H1 (cell line): ENCODE data around the gene NFIX.

Source experiments
- ASH2L ChIP-seq: fragments of 200-600, 300-600 bp; sonication (generic); IDR thresholded peaks from one replicate; pipeline ENCODE4 v1.7.1; 2017; ENCODE audit warnings: low read length
- CTCF ChIP-seq, 3 experiments: IDR thresholded peaks; 1 replicate in 2 of 3; 2 replicates in 1 of 3; pipeline versions ENCODE4 v1.5.1 to v1.6.1; 2011; ENCODE audit warnings: low read length in 3 of 3, mild to moderate bottlenecking in 3 of 3, inconsistent platforms in 2 of 3, low read depth in 1 of 3, moderate library complexity in 1 of 3; ENCODE audit not compliant: insufficient read depth in 1 of 3; ENCODE audit errors: control extremely low read depth in 1 of 3
- EP300 ChIP-seq, 2 experiments: IDR thresholded peaks; 1 replicate in 1 of 2; 2 replicates in 1 of 2; pipeline ENCODE4 v1.6.1; 2011 to 2012; ENCODE audit warnings: low read depth in 2 of 2, low read length in 2 of 2, mild to moderate bottlenecking in 2 of 2, borderline replicate concordance in 1 of 2, inconsistent platforms in 1 of 2, moderate library complexity in 1 of 2
- EZH2 ChIP-seq: fragments of 200-600 bp; sonication (generic); IDR thresholded peaks from 2 replicates; pipeline ENCODE4 v1.7.1; 2012; ENCODE audit warnings: low read depth, mild to moderate bottlenecking, moderate library complexity, low read length, inconsistent platforms; ENCODE audit not compliant: severe bottlenecking
- HDAC6 ChIP-seq: IDR thresholded peaks from one replicate; pipeline ENCODE4 v1.7.1; 2012; ENCODE audit warnings: low read depth, mild to moderate bottlenecking, inconsistent platforms, low read length, moderate library complexity
- POLR2AphosphoS5 ChIP-seq: IDR thresholded peaks from 2 replicates; pipeline ENCODE4 v1.6.1; 2011; ENCODE audit warnings: low read depth, low read length
- RAD21 ChIP-seq, 2 experiments: IDR thresholded peaks in 1 of 2; conservative IDR thresholded peaks in 1 of 2; 2 replicates each; pipeline ENCODE4 v1.6.1; 2011; ENCODE audit warnings: low read depth in 2 of 2, low read length in 2 of 2, improper control_type of control experiment in 1 of 2, inconsistent platforms in 1 of 2, mild to moderate bottlenecking in 1 of 2, moderate library complexity in 1 of 2
- RFX5 ChIP-seq: IDR thresholded peaks from 2 replicates; pipeline ENCODE4 v1.6.1; 2011; ENCODE audit warnings: low read depth, low read length, improper control_type of control experiment, borderline replicate concordance
- TAF1 ChIP-seq: IDR thresholded peaks from 2 replicates; pipeline ENCODE4 v1.6.1; 2011; ENCODE audit warnings: mild to moderate bottlenecking, low read depth, low read length
- YY1 ChIP-seq: IDR thresholded peaks from 2 replicates; pipeline ENCODE4 v1.6.1; 2011; ENCODE audit warnings: low read depth, mild to moderate bottlenecking, low read length

GRCh38 chr19:13037161-13037560 lies 41.9 kb downstream of the NFIX start:
- TF ChIP-seq CTCF (IDR thresholded peaks at IDR 0.05; ENCODE audit: control extremely low read depth in 1 of 3, insufficient read depth in 1 of 3, low read depth in 1 of 3, low read length in 3 of 3) = no peak
- no peak for TF ChIP-seq TAF1
- TF ChIP-seq RFX5 = no peak
- TF ChIP-seq HDAC6 = no peak
- no peak for TF ChIP-seq YY1
- no peak for TF ChIP-seq POLR2AphosphoS5
- TF ChIP-seq ASH2L = no peak
- no peak for TF ChIP-seq EZH2
- TF ChIP-seq EP300 (IDR thresholded peaks at IDR 0.05; ENCODE audit: borderline replicate concordance in 1 of 2, low read depth in 2 of 2, low read length in 2 of 2) = no peak
- no peak for TF ChIP-seq RAD21 (IDR thresholded peaks at IDR 0.05 in 1 of 2, conservative IDR thresholded peaks at IDR 0.05 in 1 of 2; ENCODE audit: low read depth in 2 of 2, low read length in 2 of 2)
